HG03103 (cell line): ENCODE measurements around the gene RELB.

ENCODE experiments used
- ATAC-seq: cut with Tn5 transposase; IDR thresholded peaks from one replicate; pipeline ENCODE4 v1.9.1; 2021; ENCODE audit warnings: low read depth; ENCODE audit not compliant: unreplicated experiment

RELB gene

DNA sequence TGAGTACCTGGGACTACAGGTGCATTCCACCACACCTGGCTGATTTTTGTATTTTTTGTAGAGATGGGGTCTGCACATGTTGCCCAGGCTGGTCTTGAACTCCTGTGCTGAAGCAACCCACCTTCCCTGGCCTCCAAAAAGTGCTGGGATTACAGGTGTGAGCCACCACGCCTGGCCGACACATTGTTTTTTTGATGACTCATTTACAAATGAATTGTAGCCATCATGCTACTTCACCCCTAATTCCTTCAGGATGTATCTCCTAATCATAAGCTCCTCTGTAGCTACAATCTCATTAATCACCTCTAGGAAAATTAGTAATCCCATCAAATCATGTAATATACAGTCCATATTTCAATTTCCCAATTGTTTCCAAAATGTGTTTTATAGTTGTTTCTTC lies 17.9 kb downstream of the RELB start:
- no peak for ATAC-seq

GRCh38 chr19:45020071-45020470 lies 18.8 kb downstream of the RELB start:
- ATAC-seq, result no peak

DNA sequence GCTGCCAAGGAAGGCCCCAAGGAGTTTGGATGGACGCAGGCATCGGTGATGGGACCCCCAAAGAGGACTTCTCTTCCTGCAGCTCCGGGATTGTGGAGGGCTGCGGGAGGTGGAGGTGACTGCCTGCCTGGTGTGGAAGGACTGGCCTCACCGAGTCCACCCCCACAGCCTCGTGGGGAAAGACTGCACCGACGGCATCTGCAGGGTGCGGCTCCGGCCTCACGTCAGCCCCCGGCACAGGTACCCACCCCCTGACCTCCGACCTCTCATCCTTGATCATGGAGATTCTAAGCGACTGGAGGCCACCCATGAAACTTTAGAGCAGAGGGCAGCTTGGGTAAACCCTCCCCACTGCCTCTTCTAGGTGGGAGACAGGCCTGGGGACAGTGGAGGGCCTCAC lies 20.7 kb downstream of the RELB start:
- no peak for ATAC-seq

DNA sequence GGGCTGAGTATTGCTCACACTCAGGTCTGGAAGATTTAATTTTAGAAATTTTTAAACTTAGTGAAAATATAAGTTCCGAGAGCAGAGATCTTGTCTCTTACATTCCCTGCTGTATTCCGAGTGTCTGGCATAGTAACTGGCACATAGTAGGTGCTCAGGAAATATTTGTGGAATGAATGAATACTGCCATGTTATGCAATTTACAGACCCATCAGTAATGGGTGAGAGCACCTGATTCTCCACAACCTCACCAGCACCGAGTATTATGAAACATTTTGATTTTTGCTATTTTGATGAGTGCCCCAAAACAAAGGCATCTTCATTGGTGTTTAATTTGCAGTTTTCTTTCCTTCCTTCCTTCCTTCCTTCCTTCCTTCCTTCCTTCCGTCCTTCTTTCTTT lies 21.8 kb downstream of the RELB start:
- no peak for ATAC-seq

DNA sequence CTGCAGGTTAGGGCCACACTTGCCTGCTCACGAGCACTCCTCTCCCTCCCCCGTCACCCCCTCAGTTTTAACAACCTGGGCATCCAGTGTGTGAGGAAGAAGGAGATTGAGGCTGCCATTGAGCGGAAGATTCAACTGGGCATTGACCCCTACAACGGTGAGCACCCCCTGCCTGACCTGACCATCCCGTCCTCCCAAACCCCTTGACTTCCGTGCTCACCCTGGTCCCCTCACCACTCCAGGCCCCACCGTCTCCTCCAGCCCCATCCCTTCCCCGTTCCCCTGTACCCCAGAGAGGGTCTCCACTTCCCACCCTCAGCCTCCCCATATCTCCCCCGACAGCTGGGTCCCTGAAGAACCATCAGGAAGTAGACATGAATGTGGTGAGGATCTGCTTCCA lies 24.0 kb downstream of the RELB start:
- no peak for ATAC-seq

DNA sequence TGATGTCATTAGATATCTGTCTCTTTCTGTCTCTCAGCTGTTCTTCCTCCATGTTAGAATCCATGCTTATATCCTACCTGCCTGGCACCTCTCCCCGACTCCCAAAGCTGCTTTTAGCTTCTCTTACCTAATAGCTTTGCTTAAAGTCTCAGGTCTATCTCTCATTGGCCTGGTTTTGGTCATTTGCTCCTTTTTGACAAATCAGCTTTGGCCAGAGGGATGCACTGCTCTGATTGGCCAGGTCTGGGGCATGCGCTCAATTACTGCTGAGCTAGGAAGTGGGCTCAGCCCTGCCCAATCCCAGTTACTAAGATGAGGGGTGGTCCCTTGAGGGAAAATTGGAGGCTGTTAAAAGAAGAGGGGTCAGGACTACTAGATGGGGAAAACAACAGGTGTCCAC lies 26.1 kb downstream of the RELB start:
- no peak for ATAC-seq

DNA sequence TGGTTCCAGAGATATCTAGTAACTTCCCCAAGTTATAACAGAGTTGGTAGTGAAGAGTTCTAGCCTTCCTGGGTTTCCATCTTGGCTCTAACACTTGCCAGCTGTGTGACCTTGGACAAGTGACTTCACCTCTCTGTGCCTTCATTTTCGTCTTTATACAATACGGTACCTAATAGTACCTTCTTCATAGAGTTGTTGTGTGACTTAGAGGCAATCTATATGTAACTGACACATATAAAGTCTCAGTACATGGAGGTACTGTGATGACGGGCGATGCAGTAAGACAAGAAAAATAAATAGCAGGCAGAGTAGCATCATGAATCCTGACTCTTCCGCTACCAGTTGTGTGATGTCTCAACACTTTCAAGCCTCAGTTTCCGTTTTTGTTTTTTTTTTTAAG lies 29.6 kb downstream of the RELB start:
- ATAC-seq, result no peak

DNA sequence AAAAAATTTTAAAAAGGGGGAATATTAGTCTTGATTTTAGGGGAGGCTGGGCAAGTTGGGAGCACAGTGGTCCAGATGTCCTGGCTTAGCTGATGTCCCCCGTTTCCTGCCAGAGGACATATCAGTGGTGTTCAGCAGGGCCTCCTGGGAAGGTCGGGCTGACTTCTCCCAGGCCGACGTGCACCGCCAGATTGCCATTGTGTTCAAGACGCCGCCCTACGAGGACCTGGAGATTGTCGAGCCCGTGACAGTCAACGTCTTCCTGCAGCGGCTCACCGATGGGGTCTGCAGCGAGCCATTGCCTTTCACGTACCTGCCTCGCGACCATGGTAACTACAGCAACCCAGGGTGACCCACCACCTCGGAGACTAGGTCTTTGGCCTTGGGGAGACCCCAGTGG lies 31.2 kb downstream of the RELB start:
- ATAC-seq, result no peak

DNA sequence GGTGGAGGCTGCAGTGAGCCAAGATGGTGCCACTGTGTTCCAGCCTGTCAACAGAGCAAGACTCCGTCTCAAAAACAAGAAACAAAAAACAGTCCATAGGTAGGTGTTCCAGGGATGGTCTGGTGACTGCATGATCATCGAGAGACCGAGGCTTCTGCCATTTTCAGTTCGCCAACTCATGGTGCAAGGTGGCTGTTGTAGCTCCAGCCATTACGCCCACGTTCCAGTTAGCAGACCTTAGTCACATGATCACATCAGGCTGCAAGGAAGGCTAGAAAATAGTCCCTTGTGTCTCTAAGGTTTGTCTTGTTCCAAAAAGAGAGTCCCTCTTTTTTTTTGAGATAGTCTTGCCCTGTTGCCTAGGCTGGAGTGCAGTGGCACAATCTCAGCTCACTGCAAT lies 34.5 kb downstream of the RELB start:
- no peak for ATAC-seq

DNA sequence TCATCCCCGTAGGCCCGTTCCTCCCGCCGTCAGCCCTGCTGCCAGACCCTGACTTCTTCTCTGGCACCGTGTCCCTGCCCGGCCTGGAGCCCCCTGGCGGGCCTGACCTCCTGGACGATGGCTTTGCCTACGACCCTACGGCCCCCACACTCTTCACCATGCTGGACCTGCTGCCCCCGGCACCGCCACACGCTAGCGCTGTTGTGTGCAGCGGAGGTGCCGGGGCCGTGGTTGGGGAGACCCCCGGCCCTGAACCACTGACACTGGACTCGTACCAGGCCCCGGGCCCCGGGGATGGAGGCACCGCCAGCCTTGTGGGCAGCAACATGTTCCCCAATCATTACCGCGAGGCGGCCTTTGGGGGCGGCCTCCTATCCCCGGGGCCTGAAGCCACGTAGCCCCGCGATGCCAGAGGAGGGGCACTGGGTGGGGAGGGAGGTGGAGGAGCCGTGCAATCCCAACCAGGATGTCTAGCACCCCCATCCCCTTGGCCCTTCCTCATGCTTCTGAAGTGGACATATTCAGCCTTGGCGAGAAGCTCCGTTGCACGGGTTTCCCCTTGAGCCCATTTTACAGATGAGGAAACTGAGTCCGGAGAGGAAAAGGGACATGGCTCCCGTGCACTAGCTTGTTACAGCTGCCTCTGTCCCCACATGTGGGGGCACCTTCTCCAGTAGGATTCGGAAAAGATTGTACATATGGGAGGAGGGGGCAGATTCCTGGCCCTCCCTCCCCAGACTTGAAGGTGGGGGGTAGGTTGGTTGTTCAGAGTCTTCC lies 36.3 kb downstream of the RELB start:
- no peak for ATAC-seq

- ATAC-seq, result peak; percentile 76
Observed at GRCh38 chr19:45038931-45039893, 37.9 kb downstream of the RELB start, which contains the start of gene CLASRP. CLASRP (plus strand) TSS chr19:45039045; CDS start chr19:45040213, 1,168 bp downstream.

GRCh38 chr19:45040059-45040771 lies 39.0 kb downstream of the RELB start:
- no peak for ATAC-seq

DNA sequence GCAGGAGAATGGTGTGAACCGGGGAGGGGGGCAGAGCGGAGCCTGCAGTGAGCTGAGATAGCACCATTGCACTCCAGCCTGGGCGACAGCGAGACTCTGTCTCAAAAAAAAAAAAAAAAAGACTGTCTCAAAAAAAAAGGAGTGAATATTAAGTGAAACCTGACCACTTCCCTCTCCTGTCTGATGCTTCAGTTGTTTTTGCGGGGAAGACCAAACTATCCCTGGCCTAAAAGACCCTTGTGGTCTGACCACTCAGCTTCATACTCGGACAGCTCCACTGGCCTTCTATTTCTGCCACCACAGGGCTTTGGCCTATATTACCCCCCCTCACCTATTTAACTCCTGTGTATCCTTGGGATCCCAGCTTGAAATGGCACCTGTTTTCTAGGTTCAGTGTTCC lies 39.9 kb downstream of the RELB start:
- ATAC-seq, result no peak

DNA sequence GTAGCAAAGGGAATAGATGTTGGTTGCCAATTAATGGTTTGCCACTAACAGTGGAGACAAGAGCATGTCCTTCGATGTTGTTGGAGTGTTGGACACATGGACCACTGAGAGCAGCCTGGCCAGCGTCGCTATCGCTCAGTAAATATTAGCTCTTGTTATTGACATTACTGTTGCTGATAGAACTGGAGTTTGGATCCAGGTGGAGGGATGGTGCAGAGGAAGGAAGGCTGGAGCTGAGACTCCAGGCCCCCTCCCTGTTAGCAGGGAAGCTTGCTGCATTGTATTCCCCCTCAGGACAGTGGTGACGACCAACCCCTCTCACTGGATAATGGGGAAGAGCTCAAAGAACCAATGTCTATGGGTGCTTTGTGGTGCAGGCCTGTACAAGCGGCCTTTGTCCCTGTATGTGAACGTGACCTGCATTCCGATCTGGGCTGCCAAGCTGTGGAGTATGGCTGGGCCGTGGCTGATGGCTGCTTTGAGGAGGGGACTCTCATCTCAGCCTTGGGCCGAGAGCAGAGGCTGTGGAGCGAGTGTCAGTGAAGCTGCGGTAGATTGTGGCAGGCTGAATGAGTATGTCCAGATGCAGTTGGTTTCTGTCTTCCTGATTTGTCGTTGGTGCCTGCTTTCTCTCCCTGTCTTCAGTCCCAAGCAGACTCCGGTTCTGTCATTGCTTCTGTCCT lies 44.5 kb downstream of the RELB start:
- ATAC-seq, result no peak

- ATAC-seq, result no peak
Observed at GRCh38 chr19:45046355-45046754, 45.1 kb downstream of the RELB start.

DNA sequence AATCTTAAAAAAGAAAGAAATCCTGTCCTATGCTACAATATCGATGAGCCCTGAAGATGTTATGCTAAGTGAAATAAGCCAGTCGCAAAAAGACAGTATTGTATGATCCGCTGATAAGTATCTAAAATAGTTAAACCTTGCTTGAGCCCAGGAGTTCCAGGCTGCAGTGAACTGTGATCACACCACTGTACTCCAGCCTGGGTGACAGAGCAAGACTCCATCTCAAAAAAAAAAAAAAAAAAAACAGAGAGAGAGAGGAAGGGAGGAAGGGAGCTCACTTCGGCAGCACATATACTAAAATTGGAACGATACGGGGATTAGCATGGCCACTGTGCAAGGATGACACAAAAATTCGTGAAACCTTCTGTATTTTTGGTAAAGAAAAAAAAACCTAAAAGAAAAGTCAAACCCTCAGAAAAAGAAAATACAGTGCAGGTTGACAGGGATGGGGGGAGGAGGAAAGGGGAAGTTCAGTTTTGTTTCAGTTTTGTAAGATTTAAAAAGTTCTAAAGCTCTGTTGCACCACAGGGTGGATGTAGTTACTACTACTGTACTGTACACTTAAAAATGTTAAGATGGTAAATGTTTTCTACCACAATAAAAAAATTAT lies 46.0 kb downstream of the RELB start:
- no peak for ATAC-seq

- no peak for ATAC-seq
Observed at GRCh38 chr19:45049073-45049736, 47.9 kb downstream of the RELB start.

GRCh38 chr19:45050036-45050435 lies 48.8 kb downstream of the RELB start:
- ATAC-seq, result no peak

DNA sequence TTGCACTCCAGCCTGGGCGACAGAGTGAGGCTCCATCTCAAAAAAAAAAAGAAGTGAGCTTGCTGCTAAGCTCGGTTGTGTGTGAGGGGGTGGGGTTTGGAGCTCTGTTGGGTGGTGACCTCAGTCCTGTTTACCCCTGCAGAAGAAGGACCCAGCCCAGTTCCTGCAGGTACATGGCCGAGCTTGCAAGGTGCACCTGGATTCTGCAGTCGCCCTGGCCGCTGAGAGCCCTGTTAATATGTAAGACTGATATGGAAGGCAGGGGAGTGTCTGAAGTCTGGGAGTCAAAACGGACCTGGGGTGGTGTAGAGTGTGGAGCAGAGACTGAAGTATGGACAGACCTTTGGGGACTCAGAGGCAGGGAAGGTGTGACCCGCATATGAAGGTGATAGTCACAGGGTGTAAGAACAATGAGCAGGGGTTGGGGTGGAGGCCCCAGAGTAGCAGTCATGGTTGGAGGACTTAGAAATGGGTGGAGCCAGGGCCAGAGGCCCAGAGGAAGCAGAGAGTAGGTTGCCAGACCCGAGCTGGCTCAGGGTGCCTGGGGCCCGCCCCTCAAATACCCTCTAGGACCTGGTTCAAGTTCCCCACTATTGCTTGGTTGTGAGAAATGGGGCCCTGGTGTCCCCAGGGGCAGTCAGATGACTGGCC lies 50.8 kb downstream of the RELB start:
- ATAC-seq, result no peak
